Measurements from ENCODE around the gene MCTP2.

DNA sequence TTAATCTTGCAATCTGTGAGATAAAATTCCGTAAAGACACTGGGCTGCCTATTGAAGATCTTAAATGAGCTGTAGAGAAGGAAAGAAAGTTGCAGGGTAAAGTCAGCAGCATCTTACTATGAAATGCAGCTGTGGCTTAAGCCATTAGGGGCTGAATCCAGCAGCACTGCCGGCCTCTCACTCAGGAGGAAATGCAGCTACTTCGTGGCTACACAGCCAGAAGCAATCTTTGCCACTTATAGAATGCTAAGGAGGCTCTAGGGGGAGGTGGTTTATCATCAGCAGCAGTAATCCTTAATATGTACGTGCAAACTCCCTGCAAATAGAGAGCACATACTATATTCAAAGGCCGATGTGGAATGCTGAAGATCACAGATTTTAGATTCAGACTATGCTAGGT, 19.1 kb upstream of the MCTP2 start:
- TF ChIP-seq, protein P1, sequence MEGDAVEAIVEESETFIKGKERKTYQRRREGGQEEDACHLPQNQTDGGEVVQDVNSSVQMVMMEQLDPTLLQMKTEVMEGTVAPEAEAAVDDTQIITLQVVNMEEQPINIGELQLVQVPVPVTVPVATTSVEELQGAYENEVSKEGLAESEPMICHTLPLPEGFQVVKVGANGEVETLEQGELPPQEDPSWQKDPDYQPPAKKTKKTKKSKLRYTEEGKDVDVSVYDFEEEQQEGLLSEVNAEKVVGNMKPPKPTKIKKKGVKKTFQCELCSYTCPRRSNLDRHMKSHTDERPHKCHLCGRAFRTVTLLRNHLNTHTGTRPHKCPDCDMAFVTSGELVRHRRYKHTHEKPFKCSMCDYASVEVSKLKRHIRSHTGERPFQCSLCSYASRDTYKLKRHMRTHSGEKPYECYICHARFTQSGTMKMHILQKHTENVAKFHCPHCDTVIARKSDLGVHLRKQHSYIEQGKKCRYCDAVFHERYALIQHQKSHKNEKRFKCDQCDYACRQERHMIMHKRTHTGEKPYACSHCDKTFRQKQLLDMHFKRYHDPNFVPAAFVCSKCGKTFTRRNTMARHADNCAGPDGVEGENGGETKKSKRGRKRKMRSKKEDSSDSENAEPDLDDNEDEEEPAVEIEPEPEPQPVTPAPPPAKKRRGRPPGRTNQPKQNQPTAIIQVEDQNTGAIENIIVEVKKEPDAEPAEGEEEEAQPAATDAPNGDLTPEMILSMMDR (IDR thresholded peaks at IDR 0.05 in 8 of 11, conservative IDR thresholded peaks at IDR 0.05 in 3 of 11), result no peak
- no peak for TF ChIP-seq POLR2A (IDR thresholded peaks at IDR 0.05)
- no peak for TF ChIP-seq POLR2AphosphoS5 (IDR thresholded peaks at IDR 0.05)

Measured in spleen (tissue), 7 donors.